ENCODE data around the gene SCARF1.
A peak's percentile ranks its signal among the peaks of the same experiment; 100 is the strongest.

The SCARF1 gene

GRCh38 chr17:1605681-1606351 lies 39.7 kb downstream of the SCARF1 start:
- peak; percentile 54 for FAIRE-seq
- no peak for TF ChIP-seq TAF1 (IDR thresholded peaks at IDR 0.05; ENCODE audit: borderline replicate concordance, low read depth, low read length)
- TF ChIP-seq POLR2AphosphoS5 (IDR thresholded peaks at IDR 0.05; ENCODE audit: low read depth, low read length): no peak
- no peak for TF ChIP-seq POLR2A (IDR thresholded peaks at IDR 0.05; ENCODE audit: low read depth, low read length)
- DNase-seq (ENCODE audit: insufficient read length): no peak

DNA sequence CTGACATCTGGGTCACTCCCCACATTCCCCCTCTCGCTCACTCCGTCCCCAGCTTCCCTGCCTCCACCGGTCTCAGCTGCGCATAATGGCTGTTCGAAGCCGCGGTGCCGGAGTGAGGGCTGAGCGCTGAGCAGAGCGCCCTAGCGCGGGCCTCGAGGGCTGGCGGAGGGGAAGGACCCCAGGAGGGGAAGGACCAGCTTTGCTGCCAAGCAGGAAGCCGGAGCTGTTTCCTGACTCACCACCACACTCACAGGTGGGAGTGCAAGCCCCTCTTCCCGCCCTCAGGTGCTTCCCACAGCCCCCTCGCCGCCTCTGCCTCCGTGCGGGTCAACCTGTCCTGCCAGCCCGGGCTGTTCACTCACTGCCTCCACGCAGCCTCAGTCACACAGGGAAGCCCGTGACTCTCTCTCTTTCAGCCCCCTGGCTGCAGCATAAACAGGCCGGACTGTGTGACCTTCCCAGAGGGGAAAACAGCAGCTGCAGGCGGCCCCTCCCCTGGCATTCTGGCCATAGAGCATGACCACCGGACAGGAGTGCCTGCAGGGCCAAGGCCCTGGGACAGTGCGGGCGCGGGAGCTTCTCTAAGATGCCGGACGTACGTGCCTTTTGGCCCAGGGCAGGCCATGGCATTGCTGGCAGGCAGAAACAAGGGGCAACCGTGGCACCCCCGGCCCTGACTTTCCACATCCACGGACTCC lies 40.6 kb downstream of the SCARF1 start:
- FAIRE-seq (no peak), DNase-seq (ENCODE audit: insufficient read length) (no peak)
- TF ChIP-seq POLR2A (IDR thresholded peaks at IDR 0.05; ENCODE audit: low read depth, low read length) (no peak), POLR2AphosphoS5 (IDR thresholded peaks at IDR 0.05; ENCODE audit: low read depth, low read length) (no peak), TAF1 (IDR thresholded peaks at IDR 0.05; ENCODE audit: borderline replicate concordance, low read depth, low read length) (no peak)

DNA sequence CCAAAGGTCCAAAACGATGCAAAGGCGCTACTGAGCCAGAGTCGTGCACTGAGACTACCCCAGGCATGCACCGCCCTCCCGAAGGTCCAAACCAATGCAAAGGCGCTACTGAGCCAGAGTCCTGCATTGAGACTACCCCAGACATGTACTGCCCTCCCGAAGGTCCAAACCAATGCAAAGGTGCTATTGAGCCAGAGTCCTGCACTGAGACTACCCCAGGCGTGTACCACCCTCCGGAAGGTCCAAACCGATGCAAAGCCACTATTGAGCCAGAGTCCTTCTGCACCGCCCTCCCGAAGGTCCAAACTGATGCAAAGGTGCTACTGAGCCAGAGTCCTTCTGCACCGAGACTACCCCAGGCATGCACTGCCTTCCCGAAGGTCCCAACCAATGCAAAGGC lies 44.0 kb downstream of the SCARF1 start:
- FAIRE-seq: no peak
- DNase-seq (ENCODE audit: insufficient read length): no peak
- TF ChIP-seq POLR2A (IDR thresholded peaks at IDR 0.05; ENCODE audit: low read depth, low read length): no peak
- no peak for TF ChIP-seq TAF1 (IDR thresholded peaks at IDR 0.05; ENCODE audit: borderline replicate concordance, low read depth, low read length)
- TF ChIP-seq POLR2AphosphoS5 (IDR thresholded peaks at IDR 0.05; ENCODE audit: low read depth, low read length): no peak

- TF ChIP-seq POLR2A (IDR thresholded peaks at IDR 0.05; ENCODE audit: low read depth, low read length) (no peak), TAF1 (IDR thresholded peaks at IDR 0.05; ENCODE audit: borderline replicate concordance, low read depth, low read length) (no peak), POLR2AphosphoS5 (IDR thresholded peaks at IDR 0.05; ENCODE audit: low read depth, low read length) (no peak)
- FAIRE-seq: no peak
These were observed 47.0 kb downstream of the SCARF1 start for GRCh38 chr17:1598399-1599095.

GRCh38 chr17:1597861-1598342 lies 47.6 kb downstream of the SCARF1 start:
- DNase-seq (ENCODE audit: insufficient read length): no peak
- TF ChIP-seq POLR2AphosphoS5 (IDR thresholded peaks at IDR 0.05; ENCODE audit: low read depth, low read length) (no peak), POLR2A (IDR thresholded peaks at IDR 0.05; ENCODE audit: low read depth, low read length) (no peak), TAF1 (IDR thresholded peaks at IDR 0.05; ENCODE audit: borderline replicate concordance, low read depth, low read length) (no peak)
- FAIRE-seq: no peak

More at GRCh38 chr17:1598399-1599095, 47.0 kb downstream of the SCARF1 start:
- no peak for DNase-seq (ENCODE audit: insufficient read length)

GRCh38 chr17:1593630-1593931 lies 52.0 kb downstream of the SCARF1 start:
- no peak for FAIRE-seq
- TF ChIP-seq TAF1 (IDR thresholded peaks at IDR 0.05; ENCODE audit: borderline replicate concordance, low read depth, low read length): no peak
- no peak for TF ChIP-seq POLR2AphosphoS5 (IDR thresholded peaks at IDR 0.05; ENCODE audit: low read depth, low read length)
- no peak for TF ChIP-seq POLR2A (IDR thresholded peaks at IDR 0.05; ENCODE audit: low read depth, low read length)

GRCh38 chr17:1592751-1593629 lies 52.5 kb downstream of the SCARF1 start:
- peak; percentile 19; the same call in 1 of the 2 replicates for TF ChIP-seq TAF1 (IDR thresholded peaks at IDR 0.05; ENCODE audit: borderline replicate concordance, low read depth, low read length)
- no peak; the same call in 1 of the 2 replicates for TF ChIP-seq POLR2AphosphoS5 (IDR thresholded peaks at IDR 0.05; ENCODE audit: low read depth, low read length)
- TF ChIP-seq POLR2A (IDR thresholded peaks at IDR 0.05; ENCODE audit: low read depth, low read length): no peak; the same call in 1 of the 2 replicates
- DNase-seq (ENCODE audit: insufficient read length) (peak; percentile 71), FAIRE-seq (peak; percentile 96)

More at GRCh38 chr17:1593630-1593931, 52.0 kb downstream of the SCARF1 start:
- DNase-seq (ENCODE audit: insufficient read length): no peak

GRCh38 chr17:1591474-1592090 lies 54.0 kb downstream of the SCARF1 start:
- FAIRE-seq: no peak
- DNase-seq (ENCODE audit: insufficient read length): no peak
- no peak for TF ChIP-seq TAF1 (IDR thresholded peaks at IDR 0.05; ENCODE audit: borderline replicate concordance, low read depth, low read length)
- TF ChIP-seq POLR2AphosphoS5 (IDR thresholded peaks at IDR 0.05; ENCODE audit: low read depth, low read length): no peak
- no peak for TF ChIP-seq POLR2A (IDR thresholded peaks at IDR 0.05; ENCODE audit: low read depth, low read length)

GRCh38 chr17:1590747-1591473 lies 54.6 kb downstream of the SCARF1 start:
- TF ChIP-seq POLR2A (IDR thresholded peaks at IDR 0.05; ENCODE audit: low read depth, low read length): no peak
- TF ChIP-seq POLR2AphosphoS5 (IDR thresholded peaks at IDR 0.05; ENCODE audit: low read depth, low read length): no peak
- no peak for TF ChIP-seq TAF1 (IDR thresholded peaks at IDR 0.05; ENCODE audit: borderline replicate concordance, low read depth, low read length)
- no peak for FAIRE-seq
- no peak for DNase-seq (ENCODE audit: insufficient read length)

Data from GM12892 (cell line).